ENCODE results near the gene NLRC5. TPM values are rescaled to one million over a fixed set of nuclear protein-coding genes. Genes with fewer than 3 reads are reported as not detected.
"Not testable (repeated sequence)": the region's sequence is repeated elsewhere in the genome, so short reads cannot be mapped to it uniquely, and the experiment has no call there.

Gene NLRC5
- total RNA-seq, 2 donors from 2014 or later: 239 to 256 TPM

- Mint-ChIP-seq H3K27ac (peak overlapping the region; percentile 61), H3K4me3 (peak overlapping the region; percentile 83 to 97), H3K4me1 (ENCODE audit: low read depth) (peaks cover 82% of the 10 kb centered on the region), H3K36me3 (ENCODE audit: insufficient read depth in 2 of 2) (peaks cover 20 to 41% of the 10 kb centered on the region in 2 donors)
- not testable (repeated sequence) for H3K9me3 Mint-ChIP-seq; ATAC-seq (replicated peaks in 1 of 2); H3K27me3 Mint-ChIP-seq (ENCODE audit: low read depth); DNase-seq
These were observed 3.1 kb downstream of the NLRC5 start for GRCh38 chr16:56992431-56992830.

GRCh38 chr16:56993204-56993603 lies 3.8 kb downstream of the NLRC5 start:
- Mint-ChIP-seq H3K27me3 (ENCODE audit: low read depth) (no peaks in the 10 kb centered on the region), H3K36me3 (ENCODE audit: insufficient read depth in 2 of 2) (peaks cover 20 to 35% of the 10 kb centered on the region in 2 donors), H3K4me1 (ENCODE audit: low read depth) (peaks cover 82% of the 10 kb centered on the region), H3K27ac (peak overlapping the region; percentile 72), H3K9me3 (no peaks in the 10 kb centered on the region), H3K4me3 (peak overlapping the region; percentile 83 to 97)
- DNase-seq (no peak), ATAC-seq (replicated peaks in 1 of 2) (no peak)

DNA sequence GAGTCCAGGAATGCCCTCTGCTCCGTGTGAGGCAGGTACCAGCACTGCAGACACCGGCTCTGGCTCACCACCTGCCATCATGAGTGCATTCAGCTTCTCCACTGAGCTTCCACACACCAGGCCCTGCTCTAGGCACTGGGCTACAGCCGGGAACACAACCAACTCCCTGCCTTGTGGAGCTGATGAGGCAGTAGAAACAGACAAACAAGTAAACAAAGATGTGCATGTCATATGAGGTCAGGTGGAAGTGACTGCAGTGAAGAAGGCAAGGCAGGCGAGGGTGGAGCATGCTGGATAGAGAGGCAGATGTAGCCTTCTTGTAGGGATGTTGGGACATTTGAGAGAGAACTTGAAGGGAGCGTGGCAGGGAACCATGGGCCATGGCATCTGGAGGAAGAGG lies 5.0 kb downstream of the NLRC5 start:
- no peaks in the 10 kb centered on the region for H3K27me3 Mint-ChIP-seq (ENCODE audit: low read depth)

DNA sequence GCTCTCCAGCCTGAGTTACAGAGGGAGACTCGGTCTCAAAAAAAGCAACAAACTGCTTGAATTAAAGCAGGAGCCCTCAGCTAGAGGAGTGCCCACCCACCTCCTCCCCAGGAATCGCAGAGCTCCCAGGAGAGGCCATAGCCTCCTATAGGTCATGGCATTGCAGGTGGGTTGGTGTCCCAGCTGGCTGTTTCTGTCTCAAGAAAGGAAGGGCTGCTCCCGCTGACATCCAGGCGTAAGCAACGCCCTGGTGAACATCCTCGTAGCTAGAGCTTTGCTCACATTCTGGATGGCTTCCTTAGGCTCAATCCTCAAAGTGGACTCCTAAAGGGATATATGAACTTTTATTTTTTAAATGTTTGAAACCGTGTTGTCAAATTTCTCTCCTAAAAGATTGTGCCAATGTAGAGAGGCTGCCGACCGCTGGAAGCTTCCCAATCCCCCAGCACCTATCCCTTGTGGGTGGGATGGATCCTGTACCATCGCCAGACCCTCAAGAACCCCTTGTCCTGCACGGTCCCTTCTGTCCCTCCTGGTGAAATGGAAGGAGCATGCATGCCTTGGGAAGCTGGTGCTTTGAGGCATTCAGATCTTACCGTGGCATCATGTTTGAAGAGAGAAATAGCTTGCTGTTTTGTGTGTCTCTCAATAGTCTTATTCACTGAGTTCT lies 5.9 kb downstream of the NLRC5 start:
- peaks cover 91% of the 10 kb centered on the region for H3K4me1 Mint-ChIP-seq (ENCODE audit: low read depth)
- no peaks in the 10 kb centered on the region for H3K27me3 Mint-ChIP-seq (ENCODE audit: low read depth)
- peaks cover 16 to 32% of the 10 kb centered on the region in 2 donors for H3K36me3 Mint-ChIP-seq (ENCODE audit: insufficient read depth in 2 of 2)
- no peaks in the 10 kb centered on the region for H3K9me3 Mint-ChIP-seq
- DNase-seq (no peak), ATAC-seq (replicated peaks in 1 of 2) (no peak)
- H3K27ac Mint-ChIP-seq: peak overlapping the region; percentile 85
- peak overlapping the region; percentile 83 to 97 for H3K4me3 Mint-ChIP-seq

More for the DNA sequence above, 5.0 kb downstream of the NLRC5 start:
- Mint-ChIP-seq H3K27ac (peak overlapping the region; percentile 72), H3K36me3 (ENCODE audit: insufficient read depth in 2 of 2) (peaks cover 18 to 35% of the 10 kb centered on the region in 2 donors), H3K4me3 (peak overlapping the region; percentile 83 to 97), H3K4me1 (ENCODE audit: low read depth) (peaks cover 82% of the 10 kb centered on the region), H3K9me3 (no peaks in the 10 kb centered on the region)
- no peak for DNase-seq
- no peak for ATAC-seq (replicated peaks in 1 of 2)

- peaks cover 94% of the 10 kb centered on the region for H3K4me1 Mint-ChIP-seq (ENCODE audit: low read depth)
- peaks cover 0 to 2% of the 10 kb centered on the region in 2 donors for H3K9me3 Mint-ChIP-seq
- H3K27ac Mint-ChIP-seq: peak overlapping the region; percentile 82
- ATAC-seq (replicated peaks in 1 of 2): no peak
- no peak for DNase-seq
- peaks cover 8 to 27% of the 10 kb centered on the region in 2 donors for H3K36me3 Mint-ChIP-seq (ENCODE audit: insufficient read depth in 2 of 2)
- H3K4me3 Mint-ChIP-seq: peak overlapping the region; percentile 42 to 58
- no peaks in the 10 kb centered on the region for H3K27me3 Mint-ChIP-seq (ENCODE audit: low read depth)
These were observed 7.9 kb downstream of the NLRC5 start for GRCh38 chr16:56997264-56997663.

DNA sequence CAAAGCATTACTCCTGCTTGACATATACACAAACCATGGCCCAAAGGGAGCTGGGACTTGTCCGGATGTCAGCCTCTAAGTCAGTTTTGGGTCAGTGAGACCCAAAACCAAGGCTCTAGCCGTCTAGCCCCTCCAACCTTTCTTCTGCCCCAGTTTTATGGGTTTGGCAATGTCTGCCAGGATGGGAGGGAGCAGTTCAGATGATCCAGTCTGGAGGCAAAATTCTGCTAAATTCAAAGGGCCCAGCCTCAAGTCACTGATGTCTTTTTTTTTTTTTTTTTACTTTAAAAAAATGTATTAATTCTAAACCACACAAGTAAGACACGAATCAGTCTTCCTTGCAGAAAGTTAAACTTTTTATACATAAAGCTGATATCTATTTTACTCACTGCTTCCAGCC lies 8.6 kb downstream of the NLRC5 start:
- peaks cover 98% of the 10 kb centered on the region for H3K4me1 Mint-ChIP-seq (ENCODE audit: low read depth)
- H3K9me3 Mint-ChIP-seq: peaks cover 0 to 2% of the 10 kb centered on the region in 2 donors
- peak overlapping the region; percentile 98 for H3K27ac Mint-ChIP-seq
- H3K36me3 Mint-ChIP-seq (ENCODE audit: insufficient read depth in 2 of 2): peaks cover 9 to 28% of the 10 kb centered on the region in 2 donors
- no peak for ATAC-seq (replicated peaks in 1 of 2)
- H3K4me3 Mint-ChIP-seq: peak overlapping the region; percentile 81 to 82
- no peak for DNase-seq
- no peaks in the 10 kb centered on the region for H3K27me3 Mint-ChIP-seq (ENCODE audit: low read depth)

- peak overlapping the region; percentile 81 to 82 for H3K4me3 Mint-ChIP-seq
- DNase-seq (no peak), ATAC-seq (replicated peaks in 1 of 2) (no peak)
- peak overlapping the region; percentile 98 for H3K27ac Mint-ChIP-seq
- H3K4me1 Mint-ChIP-seq (ENCODE audit: low read depth): peaks cover 98% of the 10 kb centered on the region
- no peaks in the 10 kb centered on the region for H3K27me3 Mint-ChIP-seq (ENCODE audit: low read depth)
- peaks cover 0 to 2% of the 10 kb centered on the region in 2 donors for H3K9me3 Mint-ChIP-seq
- peaks cover 7 to 25% of the 10 kb centered on the region in 2 donors for H3K36me3 Mint-ChIP-seq (ENCODE audit: insufficient read depth in 2 of 2)
These were observed 9.0 kb downstream of the NLRC5 start for GRCh38 chr16:56998352-56998751.

DNA sequence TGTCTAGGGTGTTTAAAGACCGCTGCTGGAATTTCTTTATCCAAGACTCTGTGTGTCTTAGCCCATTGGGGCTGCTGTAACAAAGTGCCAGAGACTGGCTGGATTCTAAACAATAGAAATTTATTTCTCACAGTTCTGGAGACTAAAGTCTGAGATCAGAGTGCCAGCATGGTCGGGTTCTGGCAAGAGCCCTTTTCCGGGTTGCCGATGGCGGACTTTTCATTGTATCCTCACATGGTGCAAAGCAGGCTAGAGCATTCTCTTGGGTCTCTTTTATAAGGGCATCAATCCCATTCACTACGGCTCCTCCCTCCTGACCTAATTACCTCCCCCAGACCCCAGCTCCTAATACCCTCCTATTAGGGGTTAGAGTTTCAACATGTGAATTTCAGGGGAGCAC lies 9.5 kb downstream of the NLRC5 start:
- Mint-ChIP-seq H3K27ac (peak overlapping the region; percentile 98), H3K36me3 (ENCODE audit: insufficient read depth in 2 of 2) (peaks cover 11 to 25% of the 10 kb centered on the region in 2 donors), H3K4me3 (peak overlapping the region; percentile 81 to 82), H3K4me1 (ENCODE audit: low read depth) (peaks cover 98% of the 10 kb centered on the region), H3K27me3 (ENCODE audit: low read depth) (no peaks in the 10 kb centered on the region), H3K9me3 (peaks cover 0 to 2% of the 10 kb centered on the region in 2 donors)
- ATAC-seq (replicated peaks in 1 of 2) (no peak), DNase-seq (no peak)

DNA sequence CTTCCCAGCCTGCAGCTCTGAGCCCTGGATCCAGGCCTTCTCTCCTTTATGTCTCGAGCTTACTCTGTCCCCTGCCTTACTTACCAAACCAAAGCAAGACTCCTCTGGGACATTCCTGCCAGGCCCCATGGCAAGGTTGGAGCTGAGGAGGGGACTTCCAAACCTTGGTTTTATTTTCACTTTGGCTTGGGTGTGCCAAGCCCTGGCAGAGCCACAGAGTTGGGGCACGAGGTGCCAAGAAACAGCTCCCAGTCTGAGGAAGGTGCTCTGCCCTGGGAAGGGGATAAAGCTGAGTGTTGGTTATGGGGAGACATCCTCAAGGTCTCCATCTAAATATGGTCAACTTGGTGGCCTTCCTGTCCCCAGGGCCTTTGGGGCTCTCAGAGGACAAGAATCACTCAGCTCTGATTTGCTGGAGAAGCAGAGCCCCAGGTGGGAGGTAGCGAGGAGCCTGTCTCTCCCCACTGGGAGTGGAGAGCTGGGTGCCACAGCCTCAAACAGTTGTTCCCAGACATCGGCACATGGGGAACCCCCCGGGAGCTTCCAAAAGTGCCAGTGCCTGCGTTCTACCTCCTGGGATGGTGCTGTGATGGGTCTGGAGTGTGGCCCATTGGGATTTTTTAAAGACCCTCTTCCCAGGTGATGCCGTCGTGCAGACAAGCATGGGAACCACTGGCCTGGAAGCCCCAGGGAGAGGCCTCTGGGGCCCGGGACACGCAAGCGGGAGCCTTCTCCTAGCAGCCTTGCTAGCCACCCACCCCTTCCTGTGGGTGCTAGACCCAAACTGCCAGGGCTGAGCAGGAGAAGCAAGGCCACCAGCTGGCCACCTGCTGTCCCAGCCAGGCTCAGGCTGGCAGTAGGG lies 10.3 kb downstream of the NLRC5 start:
- Mint-ChIP-seq H3K9me3 (peaks cover 0 to 2% of the 10 kb centered on the region in 2 donors), H3K27ac (peak overlapping the region; percentile 98), H3K4me3 (peak overlapping the region; percentile 81 to 82), H3K4me1 (ENCODE audit: low read depth) (peaks cover 98% of the 10 kb centered on the region), H3K36me3 (ENCODE audit: insufficient read depth in 2 of 2) (peaks cover 10 to 22% of the 10 kb centered on the region in 2 donors), H3K27me3 (ENCODE audit: low read depth) (no peaks in the 10 kb centered on the region)
- DNase-seq (peak in 1 of 2 donors; percentile 38), ATAC-seq (replicated peaks in 1 of 2) (peak; percentile 37 to 42)

GRCh38 chr16:57000271-57001025 lies 11.1 kb downstream of the NLRC5 start:
- H3K27me3 Mint-ChIP-seq (ENCODE audit: low read depth): no peaks in the 10 kb centered on the region
- DNase-seq (peak; percentile 70 to 77), ATAC-seq (replicated peaks in 1 of 2) (peak; percentile 86 to 89)
- H3K4me1 Mint-ChIP-seq (ENCODE audit: low read depth): peaks cover 98% of the 10 kb centered on the region
- H3K9me3 Mint-ChIP-seq: peaks cover 0 to 2% of the 10 kb centered on the region in 2 donors
- peak overlapping the region; percentile 98 for H3K27ac Mint-ChIP-seq
- H3K36me3 Mint-ChIP-seq (ENCODE audit: insufficient read depth in 2 of 2): peaks cover 10 to 27% of the 10 kb centered on the region in 2 donors
- H3K4me3 Mint-ChIP-seq: peak overlapping the region; percentile 81 to 82

- Mint-ChIP-seq H3K9me3 (peaks cover 0 to 2% of the 10 kb centered on the region in 2 donors), H3K4me1 (ENCODE audit: low read depth) (peaks cover 98% of the 10 kb centered on the region), H3K27me3 (ENCODE audit: low read depth) (no peaks in the 10 kb centered on the region), H3K27ac (peak overlapping the region; percentile 98), H3K36me3 (ENCODE audit: insufficient read depth in 2 of 2) (peaks cover 10 to 28% of the 10 kb centered on the region in 2 donors), H3K4me3 (peak overlapping the region; percentile 81 to 82)
- DNase-seq (no peak), ATAC-seq (replicated peaks in 1 of 2) (no peak)
These were observed 11.8 kb downstream of the NLRC5 start for GRCh38 chr16:57001026-57001679.
